Mucosa of gallbladder (tissue), 1 donor: ENCODE results near the gene SMAD9. TPM values are rescaled to one million over a fixed set of nuclear protein-coding genes. Genes with fewer than 3 reads are reported as not detected.
A peak's percentile ranks its signal among the peaks of the same experiment; 100 is the strongest.

Source experiments
- DNase-seq: peaks from one replicate; pipeline ENCODE4 v3.0.0-alpha.2; 2020; ENCODE audit warnings: low spot score
- total RNA-seq: library from RNA; stranded (reverse); gene quantifications from one replicate; pipeline ENCODE4 v1.2.1, GENCODE V29; 2021
- donor health status: DM: no; HTN: no; CAD: no.

Gene SMAD9
- total RNA-seq, result 39.7 TPM

DNA sequence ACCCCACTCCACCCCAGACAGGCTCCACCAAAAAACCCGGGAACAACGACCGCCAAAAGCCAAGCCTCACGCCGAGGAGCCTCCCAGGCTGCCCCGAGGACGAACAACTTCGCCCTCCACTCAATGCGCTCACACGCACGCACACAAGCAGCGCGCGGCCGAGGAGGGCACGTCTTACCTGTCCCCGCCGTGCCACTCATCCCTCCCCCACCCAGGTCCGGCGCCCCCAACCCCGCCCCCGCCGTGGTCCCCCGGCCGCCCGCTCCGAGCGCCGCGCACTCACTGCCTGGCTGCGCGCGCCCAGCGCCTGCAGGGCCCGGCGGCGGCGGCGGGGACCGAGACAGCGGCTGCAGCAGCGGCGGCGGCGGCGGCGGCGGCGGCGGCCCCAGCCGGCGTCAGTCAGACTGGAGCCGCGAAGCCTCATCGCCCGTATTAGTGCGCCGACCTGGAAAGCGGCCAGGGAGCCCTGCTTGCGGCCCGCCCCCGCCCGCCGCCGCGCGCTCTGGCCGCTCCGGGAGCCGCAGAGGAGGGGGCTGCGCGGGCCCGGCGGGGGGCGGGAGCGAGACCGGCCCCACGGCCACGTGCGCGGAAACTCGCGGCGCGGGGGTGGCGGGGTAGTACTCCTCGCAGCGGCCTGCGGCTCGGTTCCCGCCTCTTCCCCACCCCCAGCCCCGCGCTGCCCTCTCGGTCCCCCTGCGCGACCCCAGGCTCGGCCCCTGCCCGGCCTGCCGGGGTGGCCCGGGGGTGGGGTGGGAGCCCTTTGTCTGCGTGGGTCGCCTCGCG is at the start of gene SMAD9:
Gene SMAD9 (minus strand): TSS at position 406 of the 783 bp plus-strand sequence. CDS start 40,549 bp downstream, outside the sequence.
- peak; percentile 62 for DNase-seq

DNA sequence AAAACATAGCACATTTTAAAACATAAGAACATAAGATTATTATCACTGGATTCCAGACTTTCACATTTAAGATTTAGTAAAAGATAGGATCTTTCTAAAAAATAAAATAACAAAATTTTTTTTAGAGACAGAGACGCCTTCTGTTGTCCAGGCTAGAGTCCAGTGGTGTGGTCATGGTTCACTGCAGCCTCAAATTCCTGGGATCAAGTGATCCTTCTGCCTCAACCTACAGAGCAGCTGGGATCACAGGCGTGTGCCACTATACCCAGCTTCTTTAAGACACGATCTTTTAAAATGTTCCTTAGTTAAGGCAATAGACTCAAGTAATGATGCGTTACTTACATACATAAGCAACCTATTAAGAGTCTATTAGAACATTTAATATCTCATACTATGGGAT is 46.4 kb upstream of the SMAD9 start:
- no peak for DNase-seq

DNA sequence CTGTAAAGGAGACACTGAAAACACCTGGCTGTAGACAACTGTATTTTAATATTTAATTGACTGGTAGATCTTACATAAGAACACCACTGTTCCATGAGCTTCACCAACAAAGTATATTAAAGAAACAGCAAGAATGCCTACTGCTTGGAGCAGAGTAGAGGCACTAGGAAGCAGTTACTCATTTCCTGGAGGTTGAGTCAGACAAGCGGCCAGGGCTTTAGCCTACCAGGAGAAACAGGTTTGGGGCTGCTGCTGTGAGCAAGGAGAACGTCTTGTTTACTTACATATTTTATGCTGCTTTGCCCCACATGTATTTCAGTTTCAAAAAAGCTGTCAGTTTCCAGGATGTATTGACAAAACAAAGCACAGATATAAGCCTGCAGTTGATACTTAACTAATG is 45.7 kb upstream of the SMAD9 start:
- DNase-seq, result no peak

DNA sequence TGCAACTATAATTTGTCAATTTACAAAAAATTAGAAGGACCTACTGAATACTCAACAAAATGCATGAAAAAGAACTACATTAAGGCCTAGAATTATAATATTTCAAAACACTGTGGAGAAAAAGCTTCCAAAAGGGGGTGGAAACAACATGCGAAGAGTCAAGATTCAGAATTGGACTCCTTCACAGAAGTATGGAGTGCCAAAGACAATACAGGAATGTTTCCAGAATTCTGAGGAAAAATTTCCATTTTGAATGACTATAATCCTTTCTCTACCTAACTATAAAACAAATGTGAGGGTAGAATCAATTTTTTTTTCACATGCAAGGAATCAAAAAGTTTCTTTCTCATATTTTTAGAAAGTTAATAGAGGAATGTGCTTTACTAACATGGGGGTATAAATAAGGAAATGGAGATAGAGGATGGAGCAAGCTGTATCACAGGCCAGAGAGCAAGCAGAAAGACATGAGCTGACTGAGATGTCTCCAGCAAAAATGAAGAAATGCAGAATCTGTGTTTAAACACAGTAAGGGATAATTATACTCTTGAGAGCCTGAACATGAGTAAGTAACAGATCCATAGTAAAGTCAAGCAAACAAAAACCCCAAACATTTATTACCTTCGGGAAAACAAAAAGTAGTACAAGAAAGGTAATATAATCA is 39.5 kb upstream of the SMAD9 start:
- DNase-seq, result no peak

DNA sequence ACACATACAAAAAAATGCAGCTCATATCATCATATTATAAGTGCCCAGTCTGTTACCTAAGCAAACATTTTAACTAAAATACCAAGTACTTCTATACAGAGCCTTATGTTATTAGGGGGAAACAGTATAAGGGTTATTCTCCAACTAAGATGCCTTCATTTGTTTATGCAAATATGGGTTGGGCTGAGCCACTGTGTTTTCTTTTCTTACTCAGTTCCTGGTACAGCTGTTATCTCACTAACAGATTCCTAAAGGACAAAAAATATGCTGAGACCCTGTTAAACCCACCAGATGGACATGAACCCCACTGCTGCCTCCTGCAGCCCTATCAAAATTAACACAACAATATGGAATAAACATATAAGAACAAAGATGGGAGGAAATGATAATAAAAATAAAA is 34.5 kb upstream of the SMAD9 start:
- DNase-seq, result no peak

DNA sequence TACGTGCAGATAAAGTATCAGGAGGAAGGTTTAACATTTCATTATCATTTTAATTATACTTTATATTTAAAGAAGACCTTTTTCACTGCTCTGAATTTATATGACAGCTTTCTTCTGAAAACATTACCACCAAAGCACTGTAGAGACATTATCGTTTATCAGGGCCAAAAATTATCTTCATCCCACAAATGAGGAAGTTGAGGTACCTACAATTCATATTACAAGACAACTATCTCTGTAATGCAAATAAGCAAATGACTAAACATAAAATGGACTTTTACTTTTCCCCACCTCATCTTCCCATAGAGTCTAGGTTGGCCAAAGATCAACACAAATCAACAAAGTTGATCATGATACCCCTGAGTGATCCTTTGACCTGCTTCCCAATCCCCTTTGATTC is 30.9 kb upstream of the SMAD9 start:
- no peak for DNase-seq

DNA sequence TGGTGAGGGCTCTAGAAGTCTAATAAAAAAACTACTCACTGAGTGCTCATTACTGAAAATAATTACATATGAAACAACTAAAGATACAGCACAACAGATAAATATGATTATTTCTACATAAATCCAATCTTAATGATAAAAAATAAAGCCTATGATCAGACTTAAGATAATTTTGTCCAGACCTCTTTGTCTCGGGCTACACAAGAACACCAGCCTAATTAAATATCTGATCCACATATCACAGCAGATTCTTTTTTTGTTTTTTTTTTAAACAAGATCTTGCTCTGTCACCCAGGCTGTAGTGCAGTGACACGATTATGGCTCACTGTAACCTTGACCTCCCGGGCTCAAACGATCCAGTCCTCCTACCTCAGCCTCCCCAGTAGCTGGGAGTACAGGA is 30.3 kb upstream of the SMAD9 start:
- no peak for DNase-seq

DNA sequence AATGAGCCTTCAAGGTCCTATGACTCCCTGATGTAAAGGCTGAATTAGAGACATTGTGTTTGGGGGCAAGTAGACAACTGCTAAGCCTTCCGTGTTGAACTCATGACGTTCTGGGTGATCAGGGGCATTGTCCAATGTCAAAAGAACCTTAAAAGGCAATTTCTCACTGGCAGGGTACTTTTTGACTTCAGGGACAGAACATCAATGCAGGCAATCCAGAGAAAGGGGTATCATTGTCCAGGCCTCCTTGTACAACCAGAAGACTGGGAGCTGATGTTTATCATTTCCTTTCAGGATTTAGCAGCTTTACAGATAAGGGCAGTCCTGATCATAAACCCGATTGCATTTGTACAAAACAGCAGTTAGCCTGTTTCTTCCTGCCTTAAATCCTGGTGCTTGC is 25.0 kb upstream of the SMAD9 start:
- no peak for DNase-seq

DNA sequence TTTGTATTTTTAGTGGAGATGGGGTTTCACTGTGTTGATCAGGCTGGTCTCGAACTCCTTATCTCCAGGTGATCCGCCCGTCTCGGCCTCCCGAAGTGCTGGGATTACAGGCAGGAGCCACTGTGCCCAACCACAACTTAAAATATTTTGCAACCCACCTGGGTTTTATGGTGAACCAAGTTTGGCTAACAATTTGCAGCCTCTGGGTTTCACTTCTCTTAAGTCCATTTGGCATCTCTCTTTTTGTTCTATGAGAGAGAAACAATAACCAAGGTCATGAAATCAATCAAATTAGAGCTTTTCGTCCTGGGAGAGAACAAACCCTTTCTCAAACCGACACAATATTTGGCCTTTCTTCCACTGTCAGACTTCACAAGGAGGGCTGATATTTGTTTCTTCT is 5.6 kb upstream of the SMAD9 start:
- no peak for DNase-seq

DNA sequence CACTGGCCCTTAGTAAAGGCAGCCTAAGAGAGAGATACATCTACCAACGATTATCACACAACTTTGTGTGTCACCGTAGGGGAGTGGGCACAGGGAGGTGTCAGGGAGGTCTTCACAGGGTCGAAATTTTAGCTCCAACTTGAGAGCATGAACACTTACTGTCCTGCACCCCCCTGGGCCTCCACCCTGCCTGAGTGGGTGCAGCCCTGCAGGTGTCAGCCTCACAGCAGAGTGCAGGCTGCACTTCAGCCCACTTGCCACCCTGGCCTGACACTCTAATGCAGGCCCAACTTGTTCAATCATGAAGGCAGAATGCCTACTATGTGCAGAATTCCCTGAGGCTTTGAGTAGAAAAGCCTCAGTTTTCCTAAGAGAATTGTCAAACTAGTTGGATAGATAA is 4.0 kb upstream of the SMAD9 start:
- DNase-seq, result no peak

DNA sequence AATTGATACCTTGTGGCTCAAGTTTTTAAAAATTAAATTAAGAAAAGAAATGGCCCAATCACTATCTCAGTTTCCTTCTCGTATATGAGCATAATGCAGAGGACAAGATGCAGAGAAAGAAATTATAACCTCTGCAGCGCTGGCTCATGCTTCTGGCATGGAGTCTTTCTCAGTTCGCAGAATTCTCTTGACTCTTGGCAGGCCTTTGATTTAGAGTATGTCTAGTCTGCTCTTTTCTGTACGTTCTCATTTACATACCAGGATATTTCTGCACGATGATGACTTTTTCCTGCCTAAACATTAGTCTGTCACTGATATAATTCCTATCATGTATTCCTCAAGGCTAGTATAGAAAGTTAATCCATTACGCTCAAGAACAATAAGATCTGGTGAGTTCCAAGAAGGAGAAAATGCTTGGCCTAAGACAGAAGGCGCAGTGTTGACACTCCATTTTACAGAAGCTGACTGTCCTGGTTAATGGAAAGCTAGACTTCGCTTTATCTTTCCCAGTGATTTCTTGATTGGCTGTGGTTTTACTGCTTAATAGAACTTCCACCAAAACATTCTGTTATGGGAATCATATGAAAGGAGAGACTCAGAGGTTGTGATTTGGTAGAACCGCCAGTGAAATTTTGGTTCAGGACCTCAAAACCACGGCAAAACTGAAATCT is 1.7 kb upstream of the SMAD9 start:
- DNase-seq, result no peak

DNA sequence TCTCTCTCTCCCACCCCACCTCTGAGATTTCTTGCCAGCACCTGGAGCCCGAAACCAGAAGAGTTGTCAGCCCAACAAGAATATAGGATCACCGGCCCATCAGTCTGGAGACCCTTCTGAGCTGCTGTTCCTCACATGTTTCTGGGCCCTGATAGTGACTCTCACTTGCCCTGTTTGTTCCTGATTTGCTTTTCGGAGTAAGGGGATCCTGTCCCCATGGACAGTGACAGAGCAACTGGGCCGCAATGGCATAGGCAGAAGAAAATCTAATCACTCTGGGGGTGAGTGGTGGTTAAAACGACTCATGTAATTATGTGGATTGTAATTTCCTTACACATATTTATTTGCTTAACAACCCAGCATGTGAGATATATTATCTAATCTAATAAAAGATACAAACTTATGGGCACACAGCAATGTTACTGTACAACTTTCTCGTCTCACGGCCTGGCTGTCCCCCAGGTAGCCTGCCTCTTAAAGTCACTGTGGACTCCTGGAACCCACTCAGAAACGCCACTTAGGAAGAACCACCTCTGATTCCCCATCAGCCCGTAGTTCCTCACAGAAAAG is 663 bp upstream of the SMAD9 start:
- DNase-seq, result no peak

DNA sequence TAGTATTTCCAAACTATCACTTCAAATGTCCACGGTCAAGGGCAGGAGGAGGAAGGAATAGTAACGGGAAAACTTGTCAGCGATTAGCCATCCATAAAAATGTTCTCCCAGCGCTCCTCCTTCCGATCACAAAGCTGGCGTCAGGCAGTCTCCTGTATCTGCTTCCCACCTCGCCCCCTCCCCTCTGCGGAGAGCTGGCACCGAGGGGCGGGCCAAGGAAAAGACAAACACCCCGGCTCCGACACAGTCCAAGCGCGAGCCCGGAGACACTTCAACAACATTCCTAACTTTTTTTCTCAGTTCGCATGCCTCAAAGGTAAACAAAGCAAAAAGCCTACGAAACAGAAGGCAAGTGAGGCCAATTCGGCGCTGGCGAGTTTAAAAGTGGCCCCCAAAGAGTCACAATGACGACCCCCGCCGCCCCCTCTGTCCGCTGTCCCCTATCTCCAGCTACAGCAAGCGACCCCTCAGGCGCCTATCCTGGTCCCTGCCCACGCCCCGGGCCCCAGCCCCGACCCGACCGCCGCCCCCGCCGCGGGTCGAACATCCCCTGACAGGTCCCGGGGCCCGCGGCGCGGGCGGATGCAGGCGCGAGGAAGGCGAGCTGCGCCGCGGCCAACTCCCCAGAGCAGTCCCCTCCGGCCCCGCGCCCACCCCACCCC is 736 bp downstream of the SMAD9 start:
- no peak for DNase-seq

DNA sequence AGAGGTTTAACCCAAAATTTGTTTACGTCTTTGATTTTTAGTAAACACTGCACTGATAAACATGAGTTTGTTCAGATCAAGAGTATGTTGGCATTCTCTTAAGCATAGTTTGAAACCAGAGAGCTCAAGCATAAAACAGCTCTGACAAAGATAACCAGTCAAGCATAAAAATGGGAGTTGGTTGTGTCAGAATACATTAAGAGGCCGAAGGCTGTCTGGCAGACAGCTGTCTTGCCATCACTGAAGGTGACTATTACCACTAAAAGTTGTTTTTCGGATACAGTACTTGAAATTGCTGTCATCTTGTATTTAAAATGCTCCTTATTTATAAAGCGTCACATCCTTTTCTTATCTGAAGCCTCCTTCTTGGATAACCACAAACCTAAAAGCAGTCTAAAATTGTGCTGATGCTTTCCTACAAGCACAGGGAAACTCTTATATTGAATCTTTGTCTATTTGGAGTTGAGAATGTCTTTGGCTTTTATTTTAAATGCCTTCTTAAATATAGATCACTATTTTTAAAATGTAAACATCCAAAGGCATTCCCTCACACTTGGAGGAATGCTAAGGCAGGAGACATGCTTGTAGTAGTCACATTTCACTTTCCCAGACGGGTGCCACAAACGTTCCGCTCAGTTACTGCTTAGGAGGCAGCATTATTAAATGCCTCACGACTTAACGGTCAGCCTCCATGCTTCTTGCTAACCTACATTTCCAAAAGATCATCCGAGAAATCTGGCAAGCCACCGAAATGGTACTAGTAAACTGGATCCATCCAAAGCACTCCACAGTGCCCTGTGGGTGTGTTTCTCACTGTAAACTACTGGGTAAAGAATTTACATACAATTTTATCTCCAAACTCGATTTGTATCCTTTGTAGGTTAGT is 1.5 kb downstream of the SMAD9 start:
- no peak for DNase-seq

DNA sequence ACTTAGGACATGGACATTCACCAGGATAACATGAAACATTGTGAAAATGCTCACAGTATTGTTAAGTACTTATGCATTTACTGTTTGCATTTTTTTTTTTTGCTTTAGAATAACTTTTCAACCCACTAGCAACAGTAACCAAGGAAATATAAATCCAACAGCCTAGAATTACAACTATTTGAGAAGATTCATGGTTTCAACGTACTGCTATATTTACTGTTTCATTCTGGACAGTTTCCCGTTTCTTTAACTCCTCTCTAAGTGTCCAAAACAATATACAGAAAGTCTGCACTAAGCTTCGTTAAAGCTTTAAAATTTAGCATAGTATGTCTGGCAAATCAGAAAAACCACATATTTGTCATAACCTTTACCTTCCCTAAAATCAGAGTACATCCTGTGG is 2.7 kb downstream of the SMAD9 start:
- DNase-seq, result no peak

DNA sequence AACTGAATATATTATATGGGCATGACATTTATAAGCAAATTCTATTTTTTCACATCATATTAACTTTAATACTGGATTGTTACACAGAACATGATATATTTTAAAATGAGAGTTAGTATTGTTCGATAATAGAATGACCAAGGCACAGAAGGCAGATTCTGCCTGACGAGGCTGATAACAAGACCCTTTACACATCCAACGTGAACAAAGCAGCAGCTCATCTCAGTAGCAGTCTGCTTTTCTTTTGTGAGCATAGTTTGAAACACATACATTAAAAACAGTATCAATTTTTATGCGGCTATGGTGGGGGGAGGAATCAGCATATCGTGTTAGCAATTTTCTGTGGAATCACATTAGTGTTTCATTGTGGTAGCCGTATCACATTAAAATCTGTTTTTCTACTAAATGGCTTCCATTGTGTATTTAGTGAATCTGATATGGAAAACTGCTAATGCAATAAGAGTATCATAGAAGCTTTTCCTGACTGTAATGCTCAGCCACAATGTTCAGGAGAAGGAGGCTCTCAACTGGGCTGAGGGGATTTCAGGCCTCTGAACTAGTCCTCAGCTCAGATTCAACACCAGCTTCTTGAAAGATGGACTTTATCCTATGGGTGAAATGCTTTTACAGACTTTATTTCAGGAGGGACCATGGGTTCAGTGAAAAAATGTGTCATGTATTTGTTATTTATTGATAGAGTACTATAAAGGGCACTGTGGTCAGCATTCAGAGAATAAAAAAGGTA is 4.0 kb downstream of the SMAD9 start:
- DNase-seq, result no peak

DNA sequence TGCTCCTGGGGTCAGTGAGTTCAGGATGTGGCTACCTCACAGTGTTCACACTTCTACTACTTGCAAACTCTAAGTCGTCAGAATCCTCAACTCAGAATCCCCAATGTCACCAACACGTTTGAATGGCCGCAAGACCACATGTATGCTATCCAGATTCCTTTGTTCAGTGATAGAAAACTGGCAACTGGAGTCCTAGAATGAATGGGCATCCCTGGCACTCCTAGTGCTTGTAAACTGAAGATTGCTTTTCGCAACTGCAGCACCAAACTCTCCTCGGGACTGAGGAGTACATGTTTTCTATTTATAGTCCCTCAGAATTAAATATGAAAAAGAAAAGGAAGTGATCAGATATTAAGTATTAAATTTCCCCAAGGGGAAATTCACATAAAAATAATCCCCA is 4.9 kb downstream of the SMAD9 start:
- DNase-seq, result no peak

DNA sequence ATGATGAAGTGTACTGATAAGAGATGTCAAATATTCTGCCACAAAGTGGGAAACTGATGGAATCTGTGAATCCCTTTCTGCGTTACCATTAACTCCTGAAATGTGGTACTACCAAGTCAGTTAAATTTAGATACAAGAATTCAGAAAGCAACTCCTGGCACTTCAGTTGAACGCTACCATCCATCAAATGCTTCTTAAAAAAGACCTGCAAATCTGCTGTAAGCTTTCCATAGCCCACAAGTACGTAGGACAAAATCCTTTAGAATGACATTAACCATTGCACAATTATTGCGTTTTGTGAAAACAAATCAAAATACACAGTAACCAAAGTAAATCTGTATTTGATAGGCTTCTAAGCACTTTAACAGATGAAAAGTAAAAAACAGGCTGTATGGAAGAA is 5.4 kb downstream of the SMAD9 start:
- DNase-seq, result no peak

DNA sequence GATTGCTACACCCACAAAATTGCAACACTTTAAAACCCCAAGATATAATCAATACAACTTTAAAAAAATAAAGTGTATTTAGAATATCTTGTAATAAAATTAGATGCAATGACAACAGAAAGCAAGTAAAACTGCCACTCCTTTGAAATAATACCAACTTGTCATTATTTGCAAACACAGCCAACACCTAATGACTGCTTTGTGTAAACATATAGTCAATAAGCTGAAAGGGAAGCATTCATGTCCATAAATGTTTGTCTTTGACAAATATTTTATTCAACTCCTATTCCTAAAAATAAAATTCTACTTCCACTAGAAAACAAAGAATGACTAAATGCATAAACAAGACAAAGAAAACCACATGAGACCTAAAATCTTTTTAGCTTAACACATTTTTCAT is 6.6 kb downstream of the SMAD9 start:
- DNase-seq, result no peak

DNA sequence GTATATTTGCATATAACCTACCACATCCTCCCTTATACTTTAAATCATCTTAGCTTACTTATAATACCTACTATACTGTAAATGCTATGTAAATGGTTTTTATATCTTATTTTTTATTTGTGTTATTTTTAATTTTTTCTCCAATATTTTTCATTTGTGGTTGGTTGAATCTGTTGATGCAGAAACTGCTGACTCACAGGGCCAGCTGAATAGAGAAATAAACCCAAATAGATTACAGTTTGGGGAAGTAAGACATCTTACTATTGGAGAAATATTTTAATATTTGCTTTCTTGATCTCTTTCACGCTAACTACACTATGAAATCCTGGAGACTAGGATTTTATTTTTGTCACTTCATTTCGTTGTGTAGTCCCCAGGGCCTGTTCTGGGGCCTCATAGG is 7.1 kb downstream of the SMAD9 start:
- no peak for DNase-seq
